Measurements from ENCODE around the gene PTPN1.

PTPN1 gene

GRCh38 chr20:50584687-50585086, 74.5 kb downstream of the PTPN1 start:
- Histone ChIP-seq H3K36me3 (peaks cover 40% of the 10 kb centered on the region), H3K27me3 (no peaks in the 10 kb centered on the region), H3K4me1 (no peaks in the 10 kb centered on the region), H3K9me3 (no peaks in the 10 kb centered on the region), H3K4me3 (ENCODE audit: low read depth, low read length) (no peak overlapping the region)
- TF ChIP-seq CTCF (IDR thresholded peaks at IDR 0.05; ENCODE audit: low read depth, low read length) = no peak
- no peak for DNase-seq

GRCh38 chr20:50585214-50585613, 75.0 kb downstream of the PTPN1 start:
- TF ChIP-seq CTCF (IDR thresholded peaks at IDR 0.05; ENCODE audit: low read depth, low read length) = no peak
- no peak for DNase-seq
- peaks cover 35% of the 10 kb centered on the region for H3K36me3 ChIP-seq

GRCh38 chr20:50585678-50586077, 75.5 kb downstream of the PTPN1 start:
- Histone ChIP-seq H3K4me1 (no peaks in the 10 kb centered on the region), H3K27me3 (no peaks in the 10 kb centered on the region), H3K9me3 (no peaks in the 10 kb centered on the region), H3K36me3 (peaks cover 30% of the 10 kb centered on the region), H3K4me3 (ENCODE audit: low read depth, low read length) (no peak overlapping the region)
- DNase-seq = no peak
- TF ChIP-seq CTCF (IDR thresholded peaks at IDR 0.05; ENCODE audit: low read depth, low read length) = no peak

More at GRCh38 chr20:50585214-50585613, 75.0 kb downstream of the PTPN1 start:
- H3K4me3 ChIP-seq (ENCODE audit: low read depth, low read length) = no peak overlapping the region
- no peaks in the 10 kb centered on the region for H3K4me1 ChIP-seq
- no peaks in the 10 kb centered on the region for H3K27me3 ChIP-seq
- no peaks in the 10 kb centered on the region for H3K9me3 ChIP-seq

GRCh38 chr20:50586531-50587232, 76.5 kb downstream of the PTPN1 start:
- Histone ChIP-seq H3K9me3 (no peaks in the 10 kb centered on the region), H3K27me3 (no peaks in the 10 kb centered on the region), H3K36me3 (peaks cover 23% of the 10 kb centered on the region), H3K4me3 (ENCODE audit: low read depth, low read length) (no peak overlapping the region), H3K4me1 (no peaks in the 10 kb centered on the region)
- TF ChIP-seq CTCF (IDR thresholded peaks at IDR 0.05; ENCODE audit: low read depth, low read length) = no peak
- DNase-seq = no peak

GRCh38 chr20:50587291-50587961, 77.2 kb downstream of the PTPN1 start:
- Histone ChIP-seq H3K36me3 (peaks cover 19% of the 10 kb centered on the region), H3K27me3 (no peaks in the 10 kb centered on the region), H3K9me3 (no peaks in the 10 kb centered on the region), H3K4me3 (ENCODE audit: low read depth, low read length) (no peak overlapping the region), H3K4me1 (peaks cover 5% of the 10 kb centered on the region; the same call in 1 of the 2 replicates)
- no peak for DNase-seq
- TF ChIP-seq CTCF (IDR thresholded peaks at IDR 0.05; ENCODE audit: low read depth, low read length) = no peak
